Subcutaneous abdominal adipose tissue (tissue), 5 donors: ENCODE data around the gene HK3.

Experiments
- H3K27ac ChIP-seq: one replicate; pipeline ENCODE4 v1.7.0; 2013; ENCODE audit warnings: low read depth, mild to moderate bottlenecking, inconsistent platforms, low read length, moderate library complexity
- H3K27me3 ChIP-seq, 5 donors: one replicate each; pipeline ENCODE4 v1.7.0; 2013; ENCODE audit warnings: low read length in 5 of 5, inconsistent platforms in 1 of 5; ENCODE audit not compliant: control insufficient read depth in 5 of 5, insufficient read depth in 4 of 5
- H3K36me3 ChIP-seq, 5 donors: one replicate each; pipeline ENCODE4 v1.7.0; 2013; ENCODE audit warnings: low read length in 5 of 5; ENCODE audit not compliant: control insufficient read depth in 5 of 5, insufficient read depth in 5 of 5
- H3K4me1 ChIP-seq, 5 donors: one replicate each; pipeline ENCODE4 v1.7.0; 2013; ENCODE audit warnings: low read length in 5 of 5, mild to moderate bottlenecking in 3 of 5, moderate library complexity in 1 of 5; ENCODE audit not compliant: control insufficient read depth in 5 of 5, insufficient read depth in 5 of 5
- H3K4me3 ChIP-seq, 5 donors: one replicate each; pipeline ENCODE4 v1.7.0; 2013; ENCODE audit warnings: low read length in 5 of 5, low read depth in 1 of 5
- H3K9ac ChIP-seq, 5 donors: one replicate each; pipeline ENCODE4 v1.7.0; 2013; ENCODE audit warnings: low read length in 5 of 5, mild to moderate bottlenecking in 4 of 5, moderate library complexity in 3 of 5
- H3K9me3 ChIP-seq, 5 donors: one replicate each; pipeline ENCODE4 v1.7.0; 2013; ENCODE audit warnings: low read length in 5 of 5; ENCODE audit not compliant: control insufficient read depth in 5 of 5
- donor health status: healthy.
- donor health status: healthy.
- donor health status: healthy.
- donor health status: healthy.
- donor health status: healthy.

Gene HK3

GRCh38 chr5:176886336-176887251 is 12.6 kb downstream of the HK3 start:
- Histone ChIP-seq H3K36me3 (peaks cover 0 to 34% (median 0%) of the 10 kb centered on the region in 5 donors), H3K9me3 (no peaks in the 10 kb centered on the region)

GRCh38 chr5:176884571-176884890 is 14.6 kb downstream of the HK3 start:
- Histone ChIP-seq H3K4me3 (no peak overlapping the region), H3K36me3 (peaks cover 0 to 34% (median 0%) of the 10 kb centered on the region in 5 donors), H3K27ac (no peak overlapping the region), H3K27me3 (peaks cover 0 to 5% (median 0%) of the 10 kb centered on the region in 5 donors), H3K9me3 (no peaks in the 10 kb centered on the region), H3K4me1 (no peaks in the 10 kb centered on the region), H3K9ac (no peak overlapping the region)

More at GRCh38 chr5:176886336-176887251, 12.6 kb downstream of the HK3 start:
- peaks cover 0 to under 1% (median 0%) of the 10 kb centered on the region in 5 donors for H3K27me3 ChIP-seq
- no peak overlapping the region for H3K9ac ChIP-seq
- H3K4me3 ChIP-seq, result no peak overlapping the region
- no peaks in the 10 kb centered on the region for H3K4me1 ChIP-seq
- no peak overlapping the region for H3K27ac ChIP-seq

- Histone ChIP-seq H3K9ac (no peak overlapping the region), H3K9me3 (no peaks in the 10 kb centered on the region), H3K27me3 (peaks cover 0 to 6% (median 0%) of the 10 kb centered on the region in 5 donors), H3K4me3 (no peak overlapping the region), H3K36me3 (peaks cover 0 to 33% (median 0%) of the 10 kb centered on the region in 5 donors), H3K27ac (no peak overlapping the region), H3K4me1 (no peaks in the 10 kb centered on the region)
Observed at GRCh38 chr5:176883700-176884570, 15.2 kb downstream of the HK3 start.

- no peaks in the 10 kb centered on the region for H3K4me1 ChIP-seq
- peaks cover 0 to 25% (median 0%) of the 10 kb centered on the region in 5 donors for H3K36me3 ChIP-seq
- H3K9ac ChIP-seq, result no peak overlapping the region
- H3K4me3 ChIP-seq, result no peak overlapping the region
- H3K9me3 ChIP-seq, result no peaks in the 10 kb centered on the region
- H3K27ac ChIP-seq, result no peak overlapping the region
- H3K27me3 ChIP-seq, result peaks cover 3 to 17% (median 10%) of the 10 kb centered on the region in 5 donors
Observed at GRCh38 chr5:176882567-176882903, 16.6 kb downstream of the HK3 start.

- no peak overlapping the region for H3K27ac ChIP-seq
- H3K4me3 ChIP-seq, result no peak overlapping the region
- peaks cover 0 to 19% (median 0%) of the 10 kb centered on the region in 5 donors for H3K36me3 ChIP-seq
- H3K4me1 ChIP-seq, result no peaks in the 10 kb centered on the region
- H3K9ac ChIP-seq, result no peak overlapping the region
- peaks cover 3 to 21% (median 15%) of the 10 kb centered on the region in 5 donors for H3K27me3 ChIP-seq
- H3K9me3 ChIP-seq, result no peaks in the 10 kb centered on the region
Observed at GRCh38 chr5:176881816-176882566, 17.2 kb downstream of the HK3 start.

DNA sequence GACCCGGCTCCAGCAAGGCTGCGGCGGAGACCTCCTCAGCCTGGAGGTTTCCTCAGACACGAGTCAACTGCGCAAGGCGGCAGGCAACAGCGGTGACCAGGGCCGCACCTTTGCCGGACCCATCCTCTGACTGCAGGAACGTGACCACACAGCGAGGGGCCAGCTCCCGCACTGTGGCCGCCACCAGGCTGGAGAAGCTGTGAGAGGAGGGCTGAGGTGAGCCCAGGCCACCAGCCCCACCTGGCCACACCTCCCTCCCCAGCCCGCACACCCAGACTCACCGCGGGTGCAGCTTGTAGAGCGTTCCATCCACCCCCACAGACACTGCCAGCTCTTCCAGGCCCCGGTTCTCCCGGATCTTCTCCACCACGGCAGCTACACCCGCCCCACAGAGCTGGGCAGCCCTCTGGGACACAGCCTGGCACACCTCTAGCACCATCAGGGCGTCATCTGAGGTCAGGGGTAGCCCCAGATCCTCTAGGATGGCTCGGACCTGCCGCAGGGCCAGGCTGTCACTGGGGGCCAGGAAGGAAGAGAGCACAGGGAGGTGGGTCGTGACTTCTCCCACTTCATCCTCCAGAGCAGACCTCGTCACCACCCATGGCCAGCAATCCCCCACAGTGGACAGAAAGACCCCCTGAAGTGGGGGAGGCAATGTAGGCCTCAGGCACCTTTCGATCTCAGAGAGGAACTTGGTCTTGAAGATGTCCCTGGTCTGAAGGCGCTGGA is 18.0 kb downstream of the HK3 start:
- no peak overlapping the region for H3K27ac ChIP-seq
- no peaks in the 10 kb centered on the region for H3K9me3 ChIP-seq
- H3K4me1 ChIP-seq, result no peaks in the 10 kb centered on the region

DNA sequence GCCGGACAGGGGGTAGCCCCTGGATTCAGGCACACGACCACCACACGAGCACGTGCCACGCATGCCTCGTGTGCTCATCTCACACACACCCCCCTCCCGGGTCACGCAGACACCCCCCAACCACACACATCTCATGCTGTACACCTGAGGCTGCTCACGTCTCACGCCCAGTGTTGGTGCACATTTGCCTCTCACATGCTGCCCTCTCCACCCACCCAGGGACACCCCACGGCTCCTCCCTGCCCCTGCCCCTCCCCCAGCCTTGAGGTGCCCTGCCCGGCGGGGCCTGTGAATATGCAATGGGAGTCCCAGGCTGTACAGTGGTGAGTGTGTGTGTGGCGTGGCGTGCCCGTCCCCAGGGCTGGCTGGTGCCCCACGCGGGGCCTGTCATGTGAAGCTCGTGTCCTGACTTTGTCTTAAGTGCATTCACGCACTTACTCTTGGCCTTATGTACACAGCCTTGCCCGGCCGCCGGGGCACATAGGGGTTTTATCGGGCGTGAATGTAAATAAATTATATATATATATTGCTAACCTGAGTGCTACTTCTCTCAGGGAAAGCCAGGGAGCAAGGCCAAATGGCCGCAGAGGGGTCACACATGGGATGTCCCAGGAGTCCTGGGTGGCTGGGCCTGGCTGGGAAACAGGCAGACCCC is 18.7 kb downstream of the HK3 start:
- no peaks in the 10 kb centered on the region for H3K4me1 ChIP-seq
- no peak overlapping the region for H3K27ac ChIP-seq
- H3K9ac ChIP-seq, result no peak overlapping the region
- H3K36me3 ChIP-seq, result peaks cover 0 to 17% (median 0%) of the 10 kb centered on the region in 5 donors
- H3K9me3 ChIP-seq, result no peaks in the 10 kb centered on the region
- H3K4me3 ChIP-seq, result no peak overlapping the region
- peaks cover 12 to 34% (median 25%) of the 10 kb centered on the region in 5 donors for H3K27me3 ChIP-seq

More for the DNA sequence above, 18.0 kb downstream of the HK3 start:
- Histone ChIP-seq H3K4me3 (no peak overlapping the region), H3K36me3 (peaks cover 0 to 17% (median 0%) of the 10 kb centered on the region in 5 donors), H3K27me3 (peaks cover 6 to 29% (median 23%) of the 10 kb centered on the region in 5 donors), H3K9ac (no peak overlapping the region)

DNA sequence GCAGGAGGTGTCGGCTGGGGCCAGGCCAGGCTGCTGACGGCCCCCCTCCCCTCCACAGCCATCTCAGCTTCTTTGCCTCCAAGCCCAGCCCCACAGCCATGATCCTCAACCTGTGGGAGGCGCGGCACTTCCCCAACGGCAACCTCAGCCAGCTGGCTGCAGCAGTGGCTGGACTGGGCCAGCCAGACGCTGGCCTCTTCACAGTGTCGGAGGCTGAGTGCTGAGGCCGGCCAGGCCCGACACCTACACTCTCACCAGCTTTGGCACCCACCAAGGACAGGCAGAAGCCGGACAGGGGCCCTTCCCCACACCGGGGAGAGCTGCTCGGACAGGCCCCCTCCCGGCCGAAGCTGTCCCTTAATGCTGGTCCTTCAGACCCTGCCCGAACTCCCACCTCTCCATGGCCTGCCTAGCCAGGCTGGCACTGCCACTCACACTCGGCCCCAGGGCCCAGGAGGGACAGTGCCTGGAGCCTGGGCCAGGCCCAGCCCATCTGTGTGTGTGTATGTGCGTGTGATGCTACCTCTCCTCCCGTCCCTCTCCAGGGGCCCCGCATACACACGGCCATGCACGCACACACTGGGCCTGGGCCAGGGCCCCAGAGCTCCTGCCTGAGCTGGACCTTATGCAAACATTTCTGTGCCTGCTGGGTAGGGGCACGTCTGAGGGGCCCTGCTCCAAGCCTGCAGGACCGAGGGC is 19.3 kb downstream of the HK3 start:
- H3K9ac ChIP-seq, result no peak overlapping the region
- H3K27me3 ChIP-seq, result peaks cover 15 to 34% (median 32%) of the 10 kb centered on the region in 5 donors
- H3K4me3 ChIP-seq, result no peak overlapping the region
- no peaks in the 10 kb centered on the region for H3K4me1 ChIP-seq
- H3K27ac ChIP-seq, result no peak overlapping the region
- H3K36me3 ChIP-seq, result peaks cover 0 to 17% (median 0%) of the 10 kb centered on the region in 5 donors
- H3K9me3 ChIP-seq, result no peaks in the 10 kb centered on the region
